Keratinocyte (primary cell): ENCODE results near the gene RIPPLY2.

Experiments used
- EZH2 ChIP-seq: IDR thresholded peaks from one replicate; pipeline ENCODE4 v1.6.1; 2012; ENCODE audit warnings: inconsistent platforms, mild to moderate bottlenecking, low read length, moderate library complexity
- TF ChIP-seq, protein P1 (sequence below), 3 experiments: IDR thresholded peaks in 1 of 3; conservative IDR thresholded peaks in 1 of 3; optimal IDR thresholded peaks in 1 of 3; 2 replicates in 2 of 3; 3 replicates in 1 of 3; pipeline versions ENCODE3 to v1.5.1; 2011; ENCODE audit warnings: low read length in 3 of 3, mild to moderate bottlenecking in 3 of 3, moderate library complexity in 2 of 3, control low read depth in 1 of 3, inconsistent platforms in 1 of 3; ENCODE audit not compliant: insufficient read depth in 2 of 3; ENCODE audit errors: extremely low read depth in 1 of 3

DNA sequence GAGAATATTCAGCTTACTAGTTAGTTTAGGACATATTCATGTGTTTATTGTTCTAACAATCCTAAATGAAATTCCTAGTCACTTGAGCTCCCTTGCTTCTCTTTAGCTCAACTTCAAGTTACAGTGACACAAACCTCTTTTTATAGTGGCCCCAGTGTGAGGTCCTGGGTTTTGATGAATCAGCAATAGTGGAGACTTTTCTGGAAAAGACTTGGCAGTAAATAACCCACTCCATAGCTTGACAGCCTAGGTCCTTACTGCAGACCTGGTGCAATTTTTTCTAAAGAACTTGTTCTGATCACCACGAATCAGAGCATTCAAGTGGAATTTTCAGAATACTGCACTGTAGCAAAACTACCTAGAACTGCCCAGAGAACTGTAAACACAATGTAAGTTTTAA lies 6.9 kb upstream of the RIPPLY2 start:
- TF ChIP-seq, protein P1, sequence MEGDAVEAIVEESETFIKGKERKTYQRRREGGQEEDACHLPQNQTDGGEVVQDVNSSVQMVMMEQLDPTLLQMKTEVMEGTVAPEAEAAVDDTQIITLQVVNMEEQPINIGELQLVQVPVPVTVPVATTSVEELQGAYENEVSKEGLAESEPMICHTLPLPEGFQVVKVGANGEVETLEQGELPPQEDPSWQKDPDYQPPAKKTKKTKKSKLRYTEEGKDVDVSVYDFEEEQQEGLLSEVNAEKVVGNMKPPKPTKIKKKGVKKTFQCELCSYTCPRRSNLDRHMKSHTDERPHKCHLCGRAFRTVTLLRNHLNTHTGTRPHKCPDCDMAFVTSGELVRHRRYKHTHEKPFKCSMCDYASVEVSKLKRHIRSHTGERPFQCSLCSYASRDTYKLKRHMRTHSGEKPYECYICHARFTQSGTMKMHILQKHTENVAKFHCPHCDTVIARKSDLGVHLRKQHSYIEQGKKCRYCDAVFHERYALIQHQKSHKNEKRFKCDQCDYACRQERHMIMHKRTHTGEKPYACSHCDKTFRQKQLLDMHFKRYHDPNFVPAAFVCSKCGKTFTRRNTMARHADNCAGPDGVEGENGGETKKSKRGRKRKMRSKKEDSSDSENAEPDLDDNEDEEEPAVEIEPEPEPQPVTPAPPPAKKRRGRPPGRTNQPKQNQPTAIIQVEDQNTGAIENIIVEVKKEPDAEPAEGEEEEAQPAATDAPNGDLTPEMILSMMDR (optimal IDR thresholded peaks at IDR 0.05 in 1 of 3, IDR thresholded peaks at IDR 0.05 in 1 of 3, conservative IDR thresholded peaks at IDR 0.05 in 1 of 3; ENCODE audit: extremely low read depth in 1 of 3, insufficient read depth in 2 of 3, low read length in 3 of 3) = no peak
- TF ChIP-seq EZH2 = no peak
